ENCODE results near the gene CHD9. TPM values are rescaled to one million over a fixed set of nuclear protein-coding genes. Genes with fewer than 3 reads are reported as not detected.
"Not testable (repeated sequence)": the region's sequence is repeated elsewhere in the genome, so short reads cannot be mapped to it uniquely, and the experiment has no call there.

CHD9 gene
- total RNA-seq, 1 experiment from 2014 or later, result 14.6 TPM

- DNase-seq (ENCODE audit: low read depth), result no peak
Observed at GRCh38 chr16:53045341-53046220, 9.2 kb upstream of the CHD9 start.

DNA sequence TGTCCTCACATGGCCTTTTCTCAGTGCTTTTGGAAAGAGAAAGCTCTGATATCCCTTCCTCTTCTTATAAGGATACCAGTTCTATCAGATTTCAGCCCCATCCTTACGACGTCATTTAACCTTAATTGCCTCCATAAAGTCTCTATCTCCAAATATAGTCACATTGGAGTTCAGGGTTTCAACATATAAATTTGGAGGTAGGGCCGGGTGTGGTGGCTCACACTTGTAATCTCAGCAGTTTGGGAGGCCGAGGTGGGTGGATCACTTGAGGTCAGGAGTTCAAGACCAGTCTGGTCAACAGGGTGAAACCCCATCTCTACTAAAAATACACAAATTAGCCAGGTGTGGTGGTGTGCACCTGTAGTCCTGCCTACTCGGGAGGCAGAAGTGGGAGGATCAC, 7.3 kb upstream of the CHD9 start:
- DNase-seq (ENCODE audit: low read depth), result not testable (repeated sequence)

GRCh38 chr16:53048139-53048915, 6.5 kb upstream of the CHD9 start:
- no peak for DNase-seq (ENCODE audit: low read depth)

DNA sequence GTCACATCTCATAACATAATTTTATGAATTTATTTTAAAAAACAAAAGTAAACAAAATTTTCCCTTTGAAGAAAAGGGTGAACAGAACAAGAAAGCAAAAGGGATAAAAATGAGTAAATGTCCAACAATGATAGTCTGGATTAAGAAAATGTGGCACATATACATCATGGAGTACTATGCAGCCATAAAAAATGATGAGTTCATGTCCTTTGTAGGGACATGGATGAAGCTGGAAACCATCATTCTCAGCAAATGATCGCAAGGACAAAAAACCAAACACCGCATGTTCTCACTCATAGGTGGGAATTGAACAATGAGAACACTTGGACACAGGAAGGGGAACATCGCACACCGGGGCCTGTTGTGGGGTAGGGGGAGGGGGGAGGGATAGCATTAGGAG, 3.5 kb upstream of the CHD9 start:
- not testable (repeated sequence) for DNase-seq (ENCODE audit: low read depth)

DNA sequence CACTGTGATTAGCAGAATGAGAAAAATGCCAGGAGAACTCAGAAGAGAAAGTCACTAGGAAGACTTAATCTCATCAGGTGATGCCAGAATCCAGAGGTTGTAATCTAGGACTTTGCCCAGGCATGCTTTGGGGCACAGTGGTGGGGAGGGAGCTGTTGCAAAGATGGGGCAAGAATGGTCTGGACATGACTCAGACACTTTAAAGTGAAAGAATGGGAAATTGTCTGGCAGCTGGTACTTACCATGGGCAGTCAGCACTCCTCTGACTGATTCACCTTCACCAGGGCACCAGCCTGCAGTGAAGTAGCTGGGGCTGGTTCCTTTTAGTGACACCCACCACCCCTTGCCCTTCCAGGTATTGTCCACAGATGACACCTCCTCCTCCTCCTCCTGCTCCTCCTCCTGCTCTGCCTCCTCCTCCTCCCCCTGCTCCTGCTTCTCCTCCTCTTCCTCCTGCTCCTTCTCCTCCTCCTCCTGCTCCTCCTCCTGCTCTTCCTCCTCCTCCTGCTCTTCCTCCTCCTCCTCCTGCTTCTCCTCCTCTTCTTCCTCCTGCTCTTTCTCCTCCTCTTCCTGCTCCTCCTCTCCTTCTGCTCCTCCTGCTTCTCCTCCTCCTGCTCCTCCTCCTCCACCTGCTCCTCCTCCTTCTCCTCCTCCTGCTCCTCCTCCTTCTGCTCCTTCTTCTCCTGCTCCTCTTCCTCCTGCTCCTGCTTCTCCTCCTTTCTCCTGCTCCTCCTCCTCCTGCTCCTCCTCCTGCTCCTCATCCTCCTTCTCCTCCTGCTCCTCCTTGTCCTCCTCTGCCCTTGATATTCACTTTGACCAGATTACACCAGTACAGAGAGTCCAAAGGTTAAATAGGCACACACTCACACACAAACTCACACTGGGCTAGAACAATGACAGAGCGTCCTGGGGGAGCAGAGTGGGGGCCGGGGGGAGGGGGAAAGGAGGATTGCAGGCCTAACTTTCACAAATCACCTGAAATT, 2.0 kb upstream of the CHD9 start, which contains the start of gene CHD9NB:
Gene CHD9NB (minus strand): TSS at position 379 of the 983 bp plus-strand sequence. CDS start 8,739 bp downstream, outside the sequence.
- peak; percentile 98 for DNase-seq (ENCODE audit: low read depth)

- no peak for DNase-seq (ENCODE audit: low read depth)
Observed at GRCh38 chr16:53053967-53054669, 673 bp upstream of the CHD9 start.

GRCh38 chr16:53055541-53056391, 975 bp downstream of the CHD9 start:
- DNase-seq (ENCODE audit: low read depth), result peak; percentile 53

DNA sequence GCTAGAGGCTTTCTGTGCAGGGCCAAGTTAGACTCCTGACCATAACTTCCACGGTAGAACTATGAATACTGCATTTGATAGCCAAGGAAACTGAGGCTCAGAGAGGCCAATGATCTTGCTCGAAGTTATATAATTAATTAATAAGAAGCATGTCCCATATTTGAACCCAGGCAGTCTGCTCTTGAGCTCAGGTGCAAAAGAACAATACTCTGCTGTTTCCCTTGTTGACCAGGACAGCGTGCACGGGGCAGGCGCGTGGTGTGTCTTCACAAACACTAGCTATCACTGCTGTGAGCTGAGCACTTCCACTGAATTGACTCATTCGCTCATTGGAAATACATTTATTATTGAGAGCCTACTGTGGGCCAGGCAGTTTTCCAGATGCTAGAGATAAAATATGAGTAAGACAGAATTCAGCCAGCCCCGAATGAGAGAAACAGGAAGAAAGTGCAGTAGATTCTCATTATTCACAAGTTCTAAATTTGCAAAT, 1.6 kb downstream of the CHD9 start:
- DNase-seq (ENCODE audit: low read depth), result no peak

DNA sequence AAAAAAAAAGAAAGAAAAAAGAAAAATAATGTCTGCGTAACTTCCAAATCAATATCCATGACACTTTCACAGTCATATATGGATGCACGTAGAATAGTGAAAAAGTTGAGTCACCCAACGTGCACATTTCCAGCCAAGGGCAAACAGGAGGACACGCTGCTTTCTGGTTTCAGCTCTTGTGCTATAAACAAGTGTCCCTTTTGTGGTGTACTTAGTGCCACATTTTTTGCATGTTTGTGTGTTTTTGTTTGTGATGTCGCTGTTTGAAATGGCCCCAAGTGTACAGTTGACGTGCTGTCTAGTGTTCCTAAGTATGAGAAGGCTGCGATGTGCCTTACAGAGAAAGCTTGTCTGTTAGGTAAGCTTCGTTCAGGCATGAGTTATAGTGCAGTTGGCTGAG, 2.9 kb downstream of the CHD9 start:
- DNase-seq (ENCODE audit: low read depth), result no peak

DNA sequence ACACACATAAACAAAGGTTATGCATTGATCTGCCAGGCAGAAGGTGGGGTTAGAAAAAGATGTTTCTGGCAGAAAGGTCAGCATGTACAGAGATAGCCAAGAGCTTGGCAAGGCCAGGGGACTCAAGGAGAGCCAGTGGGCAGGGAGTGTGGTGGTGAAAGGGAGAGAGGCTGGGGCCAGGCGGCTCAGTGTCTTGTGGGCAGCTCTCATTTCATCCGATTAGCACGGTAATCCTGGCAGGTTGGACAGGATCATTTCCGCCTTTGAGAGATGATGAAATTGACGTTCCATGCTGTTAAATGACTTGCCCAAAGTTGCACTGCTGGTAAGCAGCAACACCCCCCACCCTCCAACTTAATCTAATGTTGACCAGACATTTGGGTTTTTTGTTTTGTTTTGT, 3.6 kb downstream of the CHD9 start:
- no peak for DNase-seq (ENCODE audit: low read depth)

- DNase-seq (ENCODE audit: low read depth), result no peak
Observed at GRCh38 chr16:53058882-53059281, 4.1 kb downstream of the CHD9 start.

- DNase-seq (ENCODE audit: low read depth), result no peak
Observed at GRCh38 chr16:53059672-53060071, 4.9 kb downstream of the CHD9 start.

DNA sequence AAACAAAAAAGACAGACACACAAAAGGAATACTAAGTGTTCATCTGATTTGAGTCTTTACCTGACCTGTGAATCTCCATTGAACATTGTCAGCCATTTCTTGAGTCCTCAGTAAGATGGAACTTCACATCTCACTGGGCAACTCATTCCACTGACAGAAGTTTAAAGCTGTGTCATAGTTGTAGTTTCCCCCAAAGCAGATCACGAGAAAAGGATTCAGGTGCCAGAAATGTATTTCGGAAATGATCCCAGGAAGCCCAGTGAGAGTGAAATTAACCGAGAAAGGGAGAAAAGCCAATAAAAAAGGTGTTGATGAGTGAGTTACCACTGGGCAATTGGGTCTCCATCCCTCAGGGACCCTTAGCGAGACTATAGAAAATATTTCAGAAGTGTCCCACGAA, 6.5 kb downstream of the CHD9 start:
- no peak for DNase-seq (ENCODE audit: low read depth)

DNA sequence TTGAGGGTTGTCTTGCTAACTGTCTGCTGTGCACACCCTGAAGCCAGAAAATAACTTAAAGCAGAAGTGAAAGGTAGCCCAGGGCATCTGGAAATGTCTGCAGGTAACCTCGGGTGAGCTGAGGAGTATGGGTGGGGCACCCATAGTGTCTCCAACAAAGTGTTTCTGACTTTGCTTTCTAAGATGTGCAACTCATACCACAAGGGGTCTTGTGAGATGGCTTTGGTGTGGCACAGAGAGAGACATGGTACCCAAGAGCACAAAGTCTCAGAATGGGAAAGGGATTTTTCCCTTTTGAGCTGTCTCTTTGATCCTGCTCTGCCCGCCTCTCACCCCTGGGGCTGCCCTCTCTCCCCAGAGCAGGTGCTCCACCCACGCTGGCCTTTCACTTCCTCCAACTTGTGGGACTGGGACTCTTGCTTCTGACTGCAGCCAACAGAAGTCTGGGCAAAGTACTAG, 6.9 kb downstream of the CHD9 start:
- no peak for DNase-seq (ENCODE audit: low read depth)

GRCh38 chr16:53064081-53064578, 9.3 kb downstream of the CHD9 start:
- no peak for DNase-seq (ENCODE audit: low read depth)

DNA sequence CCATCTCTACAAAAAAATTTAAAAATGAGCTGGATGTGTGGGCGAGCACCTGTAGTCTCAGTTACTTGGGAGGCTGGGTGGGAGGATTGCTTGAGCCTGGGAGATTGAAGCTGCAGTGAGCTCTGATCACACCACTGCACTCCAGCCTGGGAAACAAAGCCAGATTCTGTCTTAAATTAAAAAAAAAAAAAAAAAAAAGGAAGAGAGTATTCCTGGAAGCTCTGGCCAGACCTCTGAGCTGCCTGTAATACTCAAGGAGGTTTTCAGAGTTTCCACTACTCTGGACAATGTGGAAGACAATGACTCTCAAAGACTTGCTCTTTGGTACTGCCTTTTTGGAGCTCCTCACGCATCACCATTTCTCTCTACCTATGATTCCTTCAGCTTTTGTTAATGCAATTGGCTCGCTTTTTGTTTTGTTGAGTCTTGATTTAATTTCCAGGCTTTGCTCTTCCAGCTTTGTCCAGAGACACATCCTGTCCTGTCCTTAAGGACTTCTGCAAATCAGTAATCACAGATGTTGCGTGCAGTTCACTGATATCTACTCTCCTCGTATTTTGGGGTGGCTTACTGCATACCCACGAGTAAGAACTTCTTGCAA, 10.8 kb downstream of the CHD9 start:
- DNase-seq (ENCODE audit: low read depth), result no peak

DNA sequence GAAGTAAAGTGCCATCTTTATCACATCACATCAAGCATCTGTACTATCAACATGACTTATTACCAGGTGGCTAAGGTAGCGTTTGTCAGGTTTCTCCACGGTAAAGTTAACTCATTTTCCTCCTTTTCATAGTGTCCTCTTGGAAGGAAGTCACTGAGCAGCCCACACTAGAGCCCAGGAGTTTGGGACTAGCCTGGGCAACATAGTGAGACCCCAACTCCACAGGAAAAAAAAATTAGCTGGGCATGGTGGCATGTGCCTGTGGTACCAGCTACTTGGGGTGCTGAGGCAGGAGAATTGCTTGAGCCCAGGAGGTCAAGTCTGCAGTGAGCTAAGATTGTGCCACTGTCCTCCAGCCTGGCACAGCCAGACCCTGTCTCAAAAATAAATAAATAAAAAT, 12.9 kb downstream of the CHD9 start:
- no peak for DNase-seq (ENCODE audit: low read depth)

DNA sequence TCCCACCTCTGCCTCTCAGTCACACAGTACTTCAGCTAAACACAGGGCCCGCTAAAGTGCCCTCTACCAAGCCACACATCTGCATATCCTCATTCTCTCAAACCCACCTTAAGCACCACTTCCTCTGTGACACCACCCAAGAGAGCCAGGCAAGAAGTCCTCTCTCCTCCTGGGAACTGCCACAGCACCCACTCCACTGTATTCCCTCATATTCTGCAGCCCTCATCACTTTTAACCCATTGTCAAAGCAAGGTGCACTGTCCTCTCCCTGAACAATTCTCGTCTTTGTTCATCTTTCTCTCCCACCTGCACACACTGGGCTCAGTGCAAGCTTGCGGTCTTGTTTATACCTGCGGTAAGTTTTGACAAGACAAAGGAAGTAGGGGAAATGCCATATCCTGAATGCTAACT, 13.6 kb downstream of the CHD9 start:
- DNase-seq (ENCODE audit: low read depth), result no peak

DNA sequence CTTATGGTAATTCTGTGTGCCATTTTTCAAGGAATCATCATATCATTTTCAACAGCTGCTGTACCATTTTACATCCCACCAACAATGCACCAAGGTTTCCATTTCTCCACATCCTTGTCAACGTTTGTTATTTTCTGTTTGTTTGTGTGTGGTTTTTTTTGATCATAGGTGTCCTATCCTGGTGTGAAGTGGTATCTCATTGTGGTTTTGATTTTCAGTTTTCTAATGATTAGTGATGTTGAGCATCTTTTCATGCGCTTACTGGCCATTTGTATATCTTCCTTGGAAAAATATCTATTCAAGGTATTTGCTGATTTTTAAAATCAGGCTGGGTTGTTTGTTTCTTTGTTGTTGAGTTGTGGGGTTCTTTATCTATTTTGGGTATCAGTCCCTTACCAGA, 15.0 kb downstream of the CHD9 start:
- DNase-seq (ENCODE audit: low read depth), result no peak
